IPS DF 4.7 (cell line): ENCODE data around the gene ELL.

Experiments used
- DNase-seq: peaks from one replicate; pipeline ENCODE4 v3.0.0-alpha.2; 2013; ENCODE audit warnings: low spot score; ENCODE audit errors: extremely low read depth

ELL gene

GRCh38 chr19:18490728-18491127 is 31.1 kb downstream of the ELL start:
- DNase-seq = no peak

GRCh38 chr19:18489627-18490184 is 32.2 kb downstream of the ELL start:
- DNase-seq = no peak

DNA sequence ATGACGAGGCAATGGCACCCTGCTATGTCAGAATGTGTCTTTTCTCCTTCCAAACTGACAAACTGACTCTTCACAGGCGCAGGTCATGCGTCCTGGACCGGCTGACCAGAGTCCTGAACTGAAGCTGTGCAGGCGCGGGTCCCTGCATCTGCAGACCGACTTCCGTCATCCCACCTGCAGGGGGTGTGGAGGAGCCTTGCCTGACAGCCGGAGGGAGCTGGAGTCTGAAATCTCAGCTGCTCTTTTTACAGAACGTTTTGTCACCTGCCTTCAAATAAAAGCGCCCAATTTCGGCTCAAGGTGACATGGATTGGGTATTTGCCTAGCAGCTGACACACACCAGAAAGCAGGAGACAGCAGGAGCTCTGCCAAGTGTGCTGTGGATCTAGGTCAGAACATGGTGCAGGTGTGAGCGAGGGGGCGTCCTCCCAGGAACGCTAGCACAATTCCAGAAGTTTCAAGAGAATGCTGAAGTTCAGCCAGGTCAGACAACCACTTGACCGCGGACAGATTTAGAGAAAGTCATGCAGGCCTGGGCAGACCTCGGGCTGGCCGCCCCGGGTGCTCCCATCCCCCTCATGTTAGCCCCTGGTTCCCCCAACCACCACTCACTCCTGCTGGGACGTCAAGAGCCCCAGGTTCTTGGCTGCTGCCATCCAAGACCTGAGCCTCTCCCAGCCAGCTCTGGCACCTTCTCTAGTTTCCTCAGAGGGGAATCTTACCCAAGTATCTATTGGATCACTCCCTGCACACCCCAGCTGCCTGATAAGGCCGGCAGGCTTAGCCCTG is 32.8 kb downstream of the ELL start:
- no peak for DNase-seq

GRCh38 chr19:18488403-18488723 is 33.5 kb downstream of the ELL start:
- no peak for DNase-seq

DNA sequence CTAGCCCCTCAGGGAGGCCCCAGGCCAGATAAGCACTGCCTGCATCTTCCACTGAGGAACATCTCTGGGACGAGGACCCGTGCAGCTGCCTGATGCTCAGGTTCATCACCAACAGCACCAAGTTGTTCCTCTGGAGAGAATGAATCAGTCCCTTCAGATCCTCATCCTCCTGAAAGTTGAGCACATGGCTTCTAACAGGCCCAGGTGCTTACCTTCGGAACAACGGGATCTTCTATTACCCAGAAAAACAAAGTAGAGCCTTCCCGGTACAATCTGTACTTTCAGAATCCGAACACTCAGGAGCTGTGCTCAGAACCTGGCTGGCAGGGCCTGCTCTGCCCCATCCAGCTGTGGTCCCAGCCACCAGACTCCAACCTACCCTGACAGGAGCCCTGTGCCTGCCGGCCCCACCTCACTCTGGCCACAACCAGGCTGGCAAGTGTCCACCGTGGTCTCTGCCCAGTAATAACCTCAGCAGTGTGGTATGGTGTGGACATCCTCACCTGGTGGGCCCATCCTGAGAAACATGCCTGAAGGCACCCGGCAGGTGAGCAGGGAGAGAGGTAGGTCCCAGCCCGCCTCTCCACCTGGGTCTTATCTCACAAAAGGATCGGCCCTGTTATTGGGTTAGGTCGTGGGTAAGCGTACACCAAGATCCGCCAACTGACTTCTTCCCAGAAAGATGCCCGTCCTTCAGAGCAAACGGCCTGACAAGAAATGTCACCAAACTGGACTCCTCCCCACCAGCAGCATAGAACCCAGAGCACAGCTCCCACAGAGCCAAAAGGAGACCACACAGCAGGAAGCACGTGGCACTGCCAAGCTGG is 34.1 kb downstream of the ELL start:
- DNase-seq = no peak

DNA sequence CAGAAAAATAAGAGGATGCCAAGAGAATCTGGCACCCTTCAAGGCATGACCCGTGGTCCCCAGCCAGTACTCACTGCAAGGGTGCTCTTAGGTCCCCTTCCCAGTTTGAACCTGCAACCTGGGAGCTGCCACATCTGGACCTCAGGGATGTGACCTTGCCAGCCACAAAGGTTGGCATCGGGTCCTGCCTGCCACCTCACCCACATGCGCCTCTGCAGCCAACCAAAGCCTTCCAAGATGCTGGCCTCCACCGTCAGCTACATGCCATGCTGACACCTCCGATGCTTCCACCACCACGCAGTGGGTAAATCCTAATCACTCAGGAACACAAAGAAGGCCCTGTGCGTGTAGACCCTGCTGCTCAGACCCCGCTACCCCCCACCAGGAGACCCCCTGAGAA is 35.1 kb downstream of the ELL start:
- no peak for DNase-seq

DNA sequence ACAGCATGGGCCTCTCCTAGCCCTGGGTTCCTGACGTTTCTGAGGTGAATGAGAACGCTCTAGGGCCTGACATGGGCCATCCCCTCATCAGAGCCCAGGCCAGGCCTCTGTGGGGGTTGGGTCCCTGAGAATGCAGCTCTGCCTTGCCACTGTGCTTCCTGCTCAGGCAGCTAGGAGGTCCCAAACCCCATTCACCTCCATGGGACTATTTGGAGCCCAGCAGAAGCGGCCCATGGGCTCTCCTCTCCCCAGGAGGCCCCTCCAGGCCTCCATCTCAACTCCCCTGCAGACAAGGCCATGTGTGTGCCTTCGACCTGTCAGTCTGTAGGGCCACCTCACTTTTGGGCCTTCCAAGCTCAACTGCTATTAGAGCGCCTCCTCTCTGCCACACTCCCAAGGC is 36.9 kb downstream of the ELL start:
- DNase-seq = no peak

GRCh38 chr19:18483119-18483890 is 38.6 kb downstream of the ELL start:
- no peak for DNase-seq

GRCh38 chr19:18481505-18482222 is 40.2 kb downstream of the ELL start:
- DNase-seq = no peak

DNA sequence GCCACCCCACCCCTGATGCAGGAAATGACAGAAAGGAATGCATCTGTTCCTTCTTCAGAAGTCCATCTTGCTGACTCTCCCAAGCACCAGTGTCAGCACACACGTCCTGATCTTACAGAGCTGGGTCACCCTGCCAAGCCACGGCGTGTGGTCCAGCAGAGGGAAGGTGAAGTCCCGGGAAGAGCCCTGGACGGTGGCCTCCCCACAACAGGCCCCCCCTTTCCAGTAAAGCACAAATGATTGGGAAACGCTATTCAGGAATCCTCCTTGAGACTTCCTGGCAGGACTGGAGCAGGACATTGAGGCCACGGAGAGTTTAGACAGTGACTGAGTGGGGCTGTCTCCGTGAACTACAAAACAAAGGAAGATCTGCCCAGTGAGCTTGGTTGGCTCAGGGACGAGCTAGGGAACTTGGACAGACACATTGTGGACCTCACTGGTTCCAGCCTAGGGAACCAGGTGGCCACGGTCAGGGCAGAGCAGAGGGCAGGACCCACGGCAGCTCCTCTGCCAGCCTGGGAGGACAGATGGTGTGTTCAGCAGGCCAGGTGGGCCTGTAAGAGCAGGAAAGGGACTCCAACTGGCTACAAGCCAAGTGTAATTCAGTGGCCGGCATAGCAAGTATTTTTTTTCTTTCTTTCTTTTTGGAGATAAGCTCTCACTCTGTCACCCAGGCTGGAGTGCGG is 41.7 kb downstream of the ELL start:
- DNase-seq = no peak

DNA sequence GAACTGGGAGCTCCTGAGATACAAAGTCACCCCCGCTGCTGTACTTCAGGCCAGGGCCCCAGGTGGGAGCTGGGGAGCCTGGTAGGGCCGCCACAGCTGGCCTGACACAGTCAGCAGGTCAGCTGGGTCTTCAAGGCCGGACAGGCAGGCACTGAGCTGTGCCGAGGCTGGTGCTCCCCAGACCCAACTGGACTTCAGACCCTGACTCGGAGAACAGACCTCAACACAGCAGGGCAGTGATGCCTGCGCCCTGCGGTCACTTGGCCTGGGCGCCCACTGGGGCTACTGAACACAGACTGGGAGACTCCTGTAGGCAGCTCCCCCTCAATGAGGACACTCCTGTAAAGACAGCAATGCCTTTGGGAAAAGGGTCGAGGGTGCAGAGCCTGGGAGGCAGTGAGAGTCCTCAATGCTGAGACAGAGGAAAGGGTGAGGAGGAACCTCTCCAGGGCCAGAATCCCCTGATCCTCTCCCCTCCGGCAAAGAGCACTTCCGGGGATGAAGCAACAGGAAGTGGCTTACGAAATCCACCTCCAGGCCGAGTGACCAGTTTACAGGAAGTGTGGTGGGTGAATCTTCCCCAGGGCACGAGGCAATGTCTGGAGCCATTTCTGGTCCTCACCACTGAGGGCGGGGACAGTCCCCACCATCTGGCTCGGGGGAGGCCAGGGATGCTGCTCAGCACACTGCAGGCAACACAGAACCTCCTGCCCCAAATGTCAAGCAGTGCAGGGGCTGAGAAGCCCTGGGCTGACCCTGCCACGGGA is 43.1 kb downstream of the ELL start:
- no peak for DNase-seq

DNA sequence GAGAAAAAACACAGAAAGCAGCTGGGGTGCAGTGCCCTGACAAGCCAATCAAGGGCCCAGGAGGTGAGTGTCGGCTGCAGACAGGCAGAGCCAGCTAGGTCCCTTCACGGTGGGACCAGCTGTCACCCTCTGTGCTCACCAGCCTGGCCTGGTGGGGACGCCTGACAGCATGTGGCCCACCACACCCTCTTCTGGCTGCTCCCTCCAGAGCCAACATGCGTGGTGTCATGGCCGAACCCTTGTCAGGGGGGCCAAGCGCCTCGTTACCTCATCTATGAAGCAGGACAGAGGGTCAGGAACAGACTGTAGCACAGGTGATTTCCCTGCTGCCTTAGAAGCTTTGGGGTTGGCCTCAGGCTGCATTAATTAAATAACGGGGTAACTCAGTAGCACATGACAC is 43.9 kb downstream of the ELL start:
- no peak for DNase-seq

GRCh38 chr19:18477042-18477779 is 44.7 kb downstream of the ELL start:
- DNase-seq = no peak

- DNase-seq = no peak
Measured at GRCh38 chr19:18476507-18477041, 45.3 kb downstream of the ELL start.

- DNase-seq = no peak
Measured at GRCh38 chr19:18475762-18476331, 46.0 kb downstream of the ELL start.

- DNase-seq = no peak
Measured at GRCh38 chr19:18475004-18475453, 46.8 kb downstream of the ELL start.

DNA sequence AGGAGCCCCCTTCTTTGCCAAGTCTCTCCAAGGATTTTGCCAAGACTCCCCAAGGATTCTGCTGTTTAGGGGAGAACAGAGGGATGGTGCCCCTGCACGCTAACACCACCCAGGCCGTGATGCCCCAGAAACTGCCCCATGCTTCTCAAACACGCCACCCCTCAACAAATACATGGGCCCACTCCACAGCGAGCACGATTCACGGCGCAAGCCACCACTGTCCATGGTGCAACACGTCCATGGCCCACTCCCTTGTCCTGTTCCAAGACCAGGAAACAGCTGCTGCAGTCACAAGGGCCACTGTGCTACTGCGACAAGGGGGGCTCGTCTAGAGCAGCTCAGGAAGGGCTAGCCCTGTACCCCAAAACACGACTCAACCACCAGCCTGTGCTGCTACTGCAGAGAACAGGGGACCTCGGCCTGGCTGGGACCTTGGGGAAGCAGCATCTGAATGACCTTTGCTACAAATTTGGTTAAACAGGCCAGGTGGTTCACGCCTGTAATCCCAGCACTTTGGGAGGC is 47.4 kb downstream of the ELL start:
- no peak for DNase-seq

- DNase-seq = no peak
Measured at GRCh38 chr19:18473706-18474087, 48.2 kb downstream of the ELL start.
